ENCODE data around the gene CDC42EP3.

Gene CDC42EP3

DNA sequence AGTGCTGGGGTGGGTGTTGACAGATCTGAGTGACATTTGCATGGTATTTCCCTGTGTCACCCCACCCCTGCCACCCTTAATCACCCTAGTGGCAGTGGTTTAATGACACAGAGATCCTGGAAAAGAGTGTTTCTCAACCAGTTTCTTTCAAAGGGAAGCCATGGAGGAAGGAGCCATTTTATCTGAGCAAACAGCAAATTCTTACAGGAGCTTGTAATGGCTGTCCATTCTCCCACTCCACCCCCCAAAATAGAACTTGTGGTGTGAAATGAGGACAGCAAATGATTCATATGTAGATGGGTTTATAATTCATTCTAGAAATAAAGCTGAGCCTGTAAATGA, 51.5 kb downstream of the CDC42EP3 start:
- H3K4me3 ChIP-seq (ENCODE audit: low read length), result no peak overlapping the region
- no peak for DNase-seq (ENCODE audit: low read depth)

DNA sequence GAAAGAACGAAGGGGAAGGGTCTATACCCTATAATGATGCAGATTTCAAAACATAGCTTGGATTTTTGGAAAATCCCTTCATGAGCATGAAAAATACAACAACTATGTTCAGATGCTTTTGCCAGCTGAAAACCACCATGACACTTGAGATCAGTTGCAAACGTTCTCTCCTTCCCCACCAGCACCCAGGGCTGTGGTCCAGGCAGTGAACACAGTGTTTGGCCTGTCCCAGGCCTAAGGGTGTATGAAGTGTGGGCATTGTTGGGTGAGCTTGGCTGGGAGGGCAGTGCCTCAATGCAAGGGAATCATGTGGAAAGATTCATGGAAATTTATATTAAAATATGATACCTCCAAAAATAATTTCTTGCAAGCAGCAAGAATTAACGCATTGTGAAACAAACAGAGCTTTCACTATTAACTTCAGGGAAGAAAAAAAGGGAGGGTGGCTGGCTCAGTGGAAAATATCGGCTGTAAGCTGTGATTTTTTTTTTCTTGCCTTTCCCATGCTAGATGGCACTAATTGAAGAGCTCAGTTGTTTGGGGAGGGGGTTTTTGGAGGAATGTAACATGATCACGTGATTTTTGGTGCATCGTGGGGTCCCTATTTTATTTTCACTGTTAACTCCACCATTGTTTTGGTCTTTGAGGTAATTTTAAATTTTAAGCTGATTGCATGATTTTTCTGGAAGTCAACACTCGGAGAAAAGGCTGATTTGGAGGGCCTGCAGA, 52.0 kb downstream of the CDC42EP3 start:
- DNase-seq (ENCODE audit: low read depth), result no peak
- TF ChIP-seq, protein P1, sequence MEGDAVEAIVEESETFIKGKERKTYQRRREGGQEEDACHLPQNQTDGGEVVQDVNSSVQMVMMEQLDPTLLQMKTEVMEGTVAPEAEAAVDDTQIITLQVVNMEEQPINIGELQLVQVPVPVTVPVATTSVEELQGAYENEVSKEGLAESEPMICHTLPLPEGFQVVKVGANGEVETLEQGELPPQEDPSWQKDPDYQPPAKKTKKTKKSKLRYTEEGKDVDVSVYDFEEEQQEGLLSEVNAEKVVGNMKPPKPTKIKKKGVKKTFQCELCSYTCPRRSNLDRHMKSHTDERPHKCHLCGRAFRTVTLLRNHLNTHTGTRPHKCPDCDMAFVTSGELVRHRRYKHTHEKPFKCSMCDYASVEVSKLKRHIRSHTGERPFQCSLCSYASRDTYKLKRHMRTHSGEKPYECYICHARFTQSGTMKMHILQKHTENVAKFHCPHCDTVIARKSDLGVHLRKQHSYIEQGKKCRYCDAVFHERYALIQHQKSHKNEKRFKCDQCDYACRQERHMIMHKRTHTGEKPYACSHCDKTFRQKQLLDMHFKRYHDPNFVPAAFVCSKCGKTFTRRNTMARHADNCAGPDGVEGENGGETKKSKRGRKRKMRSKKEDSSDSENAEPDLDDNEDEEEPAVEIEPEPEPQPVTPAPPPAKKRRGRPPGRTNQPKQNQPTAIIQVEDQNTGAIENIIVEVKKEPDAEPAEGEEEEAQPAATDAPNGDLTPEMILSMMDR (conservative IDR thresholded peaks at IDR 0.05; ENCODE audit: low read depth, low read length), result no peak
- H3K4me3 ChIP-seq (ENCODE audit: low read length), result no peak overlapping the region

More for the DNA sequence above, 51.5 kb downstream of the CDC42EP3 start:
- TF ChIP-seq, protein P1 (conservative IDR thresholded peaks at IDR 0.05; ENCODE audit: low read depth, low read length), result no peak

DNA sequence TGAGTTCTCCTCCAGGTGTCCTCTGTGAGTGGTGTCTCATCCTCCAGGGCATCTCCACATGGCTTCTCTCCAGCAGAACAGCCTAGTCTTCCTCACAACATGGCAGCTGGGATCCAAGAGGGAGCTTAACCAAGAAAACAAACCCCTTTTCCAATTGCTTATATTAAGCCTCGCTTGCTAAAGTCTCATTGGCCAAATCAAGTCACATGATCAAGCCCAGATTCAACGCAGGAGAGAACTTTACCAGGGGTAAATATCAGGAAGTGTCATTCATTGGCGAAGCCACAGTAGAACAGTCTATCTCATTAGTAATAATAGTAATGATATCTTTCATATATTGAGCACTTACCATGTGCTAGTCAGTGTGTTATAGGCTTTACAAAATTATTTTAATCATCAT, 53.1 kb downstream of the CDC42EP3 start:
- no peak for DNase-seq (ENCODE audit: low read depth)
- TF ChIP-seq, protein P1 (conservative IDR thresholded peaks at IDR 0.05; ENCODE audit: low read depth, low read length), result no peak
- no peak overlapping the region for H3K4me3 ChIP-seq (ENCODE audit: low read length)

DNA sequence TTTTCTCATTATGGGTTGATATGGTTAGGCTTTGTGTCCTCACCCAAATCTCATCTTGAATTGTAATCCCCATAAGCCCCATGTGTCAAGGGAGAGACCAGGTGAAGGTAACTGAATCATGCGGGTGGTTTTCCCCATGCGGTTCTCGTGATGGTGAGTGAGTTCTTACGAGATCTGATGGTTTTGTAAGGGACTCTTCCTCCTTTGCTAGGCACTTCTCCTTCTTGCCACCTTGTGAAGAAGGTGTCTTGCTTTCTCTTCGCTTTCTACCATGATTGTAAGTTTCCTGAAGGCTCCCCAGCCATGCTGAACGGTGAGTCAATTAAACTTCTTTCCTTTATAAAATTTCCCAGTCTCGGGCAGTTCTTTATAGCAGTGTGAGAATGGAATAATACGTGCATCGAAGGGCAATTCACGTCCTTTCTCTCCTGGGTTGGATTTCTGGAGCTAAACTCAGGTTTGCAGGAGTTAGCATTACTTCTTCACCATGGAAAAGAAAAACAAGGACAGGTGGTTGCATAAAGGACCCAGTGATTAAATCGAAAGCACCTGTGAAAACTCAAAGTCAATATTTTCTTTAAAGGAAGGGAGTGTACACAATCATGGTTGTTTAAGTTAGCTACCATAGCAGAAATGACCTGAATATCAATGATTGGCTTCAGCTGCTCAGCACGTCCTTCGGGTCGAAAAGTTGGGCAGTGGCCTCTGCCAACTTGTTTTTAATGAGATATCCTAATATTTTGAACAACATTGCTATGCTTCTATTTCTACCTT, 54.1 kb downstream of the CDC42EP3 start:
- H3K4me3 ChIP-seq (ENCODE audit: low read length), result no peak overlapping the region
- TF ChIP-seq, protein P1 (conservative IDR thresholded peaks at IDR 0.05; ENCODE audit: low read depth, low read length), result no peak
- DNase-seq (ENCODE audit: low read depth), result no peak

DNA sequence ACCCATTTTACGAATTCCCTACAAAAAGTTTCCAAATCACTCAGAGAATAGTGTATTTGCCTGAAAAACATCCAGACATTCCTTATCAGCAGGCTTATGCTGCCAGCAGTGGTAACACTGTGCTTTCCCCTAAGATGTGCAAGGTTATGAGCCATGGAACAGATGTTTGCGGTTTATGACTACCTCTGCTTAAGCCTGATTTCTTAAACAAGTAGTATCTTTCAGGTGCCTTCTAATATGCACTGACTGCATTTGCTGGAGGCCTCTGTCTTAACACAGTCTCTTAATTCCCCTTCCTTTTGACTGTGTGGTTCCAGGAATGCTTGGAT, 54.8 kb downstream of the CDC42EP3 start:
- TF ChIP-seq, protein P1 (conservative IDR thresholded peaks at IDR 0.05; ENCODE audit: low read depth, low read length), result no peak
- no peak for DNase-seq (ENCODE audit: low read depth)
- no peak overlapping the region for H3K4me3 ChIP-seq (ENCODE audit: low read length)

DNA sequence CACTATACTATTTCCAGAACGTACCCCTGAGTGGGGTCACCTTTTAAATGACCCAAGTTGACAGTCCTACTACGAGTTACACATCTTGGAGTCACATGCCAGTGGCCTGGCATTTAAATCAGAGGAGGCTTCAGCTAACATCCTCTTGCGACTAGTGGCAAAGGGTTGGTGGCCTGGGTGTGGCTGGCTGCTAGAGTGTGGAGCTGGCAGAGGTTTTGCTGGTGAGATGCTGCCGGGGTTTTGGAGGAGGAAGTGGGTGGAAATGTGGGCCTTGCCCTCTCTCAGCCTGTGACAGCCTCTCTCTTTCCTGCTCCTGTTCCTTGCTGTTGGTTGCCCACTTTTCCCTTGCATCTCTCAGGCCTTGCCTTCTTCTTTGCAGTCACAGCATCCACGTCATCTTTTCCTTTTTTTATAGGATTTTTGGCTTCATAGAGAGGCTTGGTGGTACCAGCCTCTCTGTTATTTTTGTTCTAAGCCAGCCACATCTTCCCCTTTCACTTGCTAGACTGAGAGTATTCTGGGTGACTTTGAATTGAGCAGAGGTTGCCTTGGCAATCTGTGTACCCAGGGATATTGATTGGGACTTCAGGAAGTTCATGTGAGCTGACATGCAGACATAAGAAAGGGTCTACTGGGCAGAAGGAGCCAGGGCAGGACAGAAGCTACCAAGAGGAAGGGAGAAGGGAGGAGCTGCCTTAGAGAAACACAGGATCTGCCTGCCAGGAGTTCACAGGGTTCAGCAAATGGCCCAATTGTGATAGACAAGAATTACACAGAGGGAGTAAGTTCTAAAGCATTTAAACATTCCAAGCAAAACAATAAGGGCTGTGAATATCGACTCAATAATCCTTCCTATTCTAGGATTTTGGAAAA, 55.4 kb downstream of the CDC42EP3 start:
- no peak for DNase-seq (ENCODE audit: low read depth)
- H3K4me3 ChIP-seq (ENCODE audit: low read length), result no peak overlapping the region
- TF ChIP-seq, protein P1 (conservative IDR thresholded peaks at IDR 0.05; ENCODE audit: low read depth, low read length), result no peak
